ENCODE results near the gene RELN.

RELN gene

DNA sequence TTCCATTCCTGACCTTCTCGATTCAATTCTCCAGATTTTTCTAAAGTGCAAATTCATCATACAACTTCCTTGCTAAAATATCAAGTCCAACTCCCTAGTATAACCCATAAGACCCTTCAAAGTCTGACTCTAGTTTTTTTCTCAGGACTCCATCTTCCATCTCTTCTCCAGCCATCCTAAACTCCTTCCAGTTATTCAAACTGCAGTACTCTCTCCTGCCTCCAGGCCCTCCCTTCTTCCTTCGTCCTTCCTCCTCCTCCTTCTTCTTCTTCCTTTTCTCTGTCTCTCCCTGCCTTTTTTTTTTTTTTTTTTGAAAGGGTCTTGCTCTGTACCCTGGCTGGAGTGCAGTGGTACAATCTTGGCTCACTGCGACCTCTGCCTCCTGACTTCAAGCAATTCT is 111.9 kb downstream of the RELN start:
- H3K9me3 Mint-ChIP-seq, result no peaks in the 10 kb centered on the region
- H3K27ac Mint-ChIP-seq, result no peak overlapping the region
- peaks cover 11% of the 10 kb centered on the region for H3K27me3 Mint-ChIP-seq
- no peak overlapping the region for H3K4me3 Mint-ChIP-seq
- H3K36me3 Mint-ChIP-seq (ENCODE audit: low read depth), result no peaks in the 10 kb centered on the region
- no peaks in the 10 kb centered on the region for H3K4me1 Mint-ChIP-seq (ENCODE audit: low read depth)

GRCh38 chr7:103875718-103876117 is 113.7 kb downstream of the RELN start:
- Mint-ChIP-seq H3K36me3 (ENCODE audit: low read depth) (no peaks in the 10 kb centered on the region), H3K27me3 (no peaks in the 10 kb centered on the region), H3K4me3 (no peak overlapping the region), H3K9me3 (no peaks in the 10 kb centered on the region), H3K4me1 (ENCODE audit: low read depth) (no peaks in the 10 kb centered on the region), H3K27ac (no peak overlapping the region)

GRCh38 chr7:103871473-103871872 is 118.0 kb downstream of the RELN start:
- H3K4me3 Mint-ChIP-seq, result no peak overlapping the region
- H3K9me3 Mint-ChIP-seq, result no peaks in the 10 kb centered on the region
- H3K27ac Mint-ChIP-seq, result no peak overlapping the region
- H3K36me3 Mint-ChIP-seq (ENCODE audit: low read depth), result no peaks in the 10 kb centered on the region
- H3K4me1 Mint-ChIP-seq (ENCODE audit: low read depth), result no peaks in the 10 kb centered on the region
- no peaks in the 10 kb centered on the region for H3K27me3 Mint-ChIP-seq

- H3K27ac Mint-ChIP-seq, result no peak overlapping the region
- no peak overlapping the region for H3K4me3 Mint-ChIP-seq
- H3K4me1 Mint-ChIP-seq (ENCODE audit: low read depth), result no peaks in the 10 kb centered on the region
- no peaks in the 10 kb centered on the region for H3K27me3 Mint-ChIP-seq
- H3K36me3 Mint-ChIP-seq (ENCODE audit: low read depth), result no peaks in the 10 kb centered on the region
- no peaks in the 10 kb centered on the region for H3K9me3 Mint-ChIP-seq
Measured at GRCh38 chr7:103870664-103871063, 118.8 kb downstream of the RELN start.

GRCh38 chr7:103867874-103868273 is 121.6 kb downstream of the RELN start:
- Mint-ChIP-seq H3K36me3 (ENCODE audit: low read depth) (no peaks in the 10 kb centered on the region), H3K27me3 (no peaks in the 10 kb centered on the region), H3K4me3 (no peak overlapping the region)

DNA sequence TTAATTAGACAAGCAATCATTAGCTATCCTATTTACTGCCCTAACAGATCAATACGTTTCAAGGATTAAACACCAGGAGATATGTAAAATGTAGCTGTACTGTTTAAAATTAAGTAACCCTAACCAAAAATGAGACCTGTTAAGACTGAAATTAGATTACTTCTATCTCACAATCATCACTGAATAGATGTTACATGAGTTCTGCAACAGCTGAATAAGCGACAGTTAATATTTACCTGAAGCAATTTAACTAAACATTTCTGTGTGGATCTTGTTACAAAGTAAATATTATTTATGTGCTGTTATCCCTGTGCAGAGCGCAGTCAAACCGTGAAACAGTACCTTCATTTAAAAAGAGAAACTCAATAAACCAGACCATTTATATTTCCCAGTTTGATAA is 122.5 kb downstream of the RELN start:
- Mint-ChIP-seq H3K4me1 (ENCODE audit: low read depth) (no peaks in the 10 kb centered on the region), H3K27me3 (peaks cover 3% of the 10 kb centered on the region), H3K4me3 (no peak overlapping the region), H3K9me3 (no peaks in the 10 kb centered on the region), H3K27ac (no peak overlapping the region), H3K36me3 (ENCODE audit: low read depth) (no peaks in the 10 kb centered on the region)

More at GRCh38 chr7:103867874-103868273, 121.6 kb downstream of the RELN start:
- H3K9me3 Mint-ChIP-seq, result no peaks in the 10 kb centered on the region
- no peak overlapping the region for H3K27ac Mint-ChIP-seq
- H3K4me1 Mint-ChIP-seq (ENCODE audit: low read depth), result no peaks in the 10 kb centered on the region

DNA sequence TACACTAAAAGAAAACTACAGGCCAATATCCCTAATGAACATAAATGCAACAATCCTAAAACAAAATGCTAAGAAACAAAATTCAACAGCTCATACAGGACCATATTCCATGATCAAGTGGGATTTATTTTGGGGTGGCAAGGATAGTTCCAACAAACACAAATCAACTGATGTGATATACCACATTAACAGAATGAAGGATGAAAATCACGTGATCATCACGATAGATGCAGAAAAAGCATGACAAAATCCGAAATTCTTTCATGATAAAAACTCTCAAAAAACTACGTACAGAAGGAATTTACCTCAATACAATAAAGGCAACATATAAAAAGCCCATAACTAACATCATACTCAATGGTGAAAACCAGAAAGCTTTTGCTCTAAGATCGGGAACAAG is 124.0 kb downstream of the RELN start:
- H3K27ac Mint-ChIP-seq, result no peak overlapping the region
- no peaks in the 10 kb centered on the region for H3K36me3 Mint-ChIP-seq (ENCODE audit: low read depth)
- no peaks in the 10 kb centered on the region for H3K4me1 Mint-ChIP-seq (ENCODE audit: low read depth)

DNA sequence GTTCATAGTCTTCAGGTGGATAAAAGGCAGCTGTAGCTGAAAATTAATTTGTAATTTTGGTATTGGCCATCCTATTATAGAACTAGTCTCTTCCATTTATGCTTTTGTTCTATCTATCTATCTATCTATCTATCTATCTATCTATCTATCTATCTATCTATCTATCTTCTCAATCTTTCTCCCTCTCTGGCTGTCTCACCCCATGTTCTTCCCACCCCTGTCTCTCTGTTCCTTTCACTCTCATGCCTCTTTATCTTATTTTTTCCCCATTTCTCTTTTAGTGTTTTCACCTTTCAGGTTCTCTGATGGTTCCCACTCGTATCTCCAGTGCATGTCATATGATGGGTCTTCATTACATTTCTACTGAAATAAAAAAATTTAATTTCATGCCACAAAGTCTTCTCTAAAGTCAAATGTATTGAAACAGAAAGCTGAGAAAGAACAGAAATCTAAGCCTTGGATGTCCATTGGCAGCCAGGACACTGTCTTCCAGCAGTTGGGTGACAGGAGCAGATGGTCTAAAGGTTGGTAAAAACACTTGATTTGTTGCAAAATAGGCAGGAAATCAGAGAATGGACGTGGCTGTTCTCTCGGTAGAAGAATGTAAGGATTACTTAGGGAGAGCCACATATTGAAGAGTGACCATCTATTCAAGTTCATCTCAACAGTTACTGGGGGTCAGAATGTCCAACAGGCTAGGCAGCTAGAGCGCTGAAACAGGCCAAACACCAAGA is 127.0 kb downstream of the RELN start:
- Mint-ChIP-seq H3K9me3 (no peaks in the 10 kb centered on the region), H3K4me3 (no peak overlapping the region), H3K27ac (no peak overlapping the region), H3K36me3 (ENCODE audit: low read depth) (no peaks in the 10 kb centered on the region), H3K27me3 (peaks cover 3% of the 10 kb centered on the region), H3K4me1 (ENCODE audit: low read depth) (no peaks in the 10 kb centered on the region)

More for the DNA sequence above, 124.0 kb downstream of the RELN start:
- H3K4me3 Mint-ChIP-seq, result no peak overlapping the region
- peaks cover 3% of the 10 kb centered on the region for H3K27me3 Mint-ChIP-seq
- no peaks in the 10 kb centered on the region for H3K9me3 Mint-ChIP-seq

GRCh38 chr7:103859709-103860108 is 129.7 kb downstream of the RELN start:
- H3K27ac Mint-ChIP-seq, result no peak overlapping the region
- no peaks in the 10 kb centered on the region for H3K9me3 Mint-ChIP-seq
- H3K4me3 Mint-ChIP-seq, result no peak overlapping the region
- H3K4me1 Mint-ChIP-seq (ENCODE audit: low read depth), result no peaks in the 10 kb centered on the region
- H3K27me3 Mint-ChIP-seq, result peaks cover 3% of the 10 kb centered on the region
- no peaks in the 10 kb centered on the region for H3K36me3 Mint-ChIP-seq (ENCODE audit: low read depth)

GRCh38 chr7:103857435-103857834 is 132.0 kb downstream of the RELN start:
- Mint-ChIP-seq H3K27ac (no peak overlapping the region), H3K4me1 (ENCODE audit: low read depth) (no peaks in the 10 kb centered on the region), H3K9me3 (no peaks in the 10 kb centered on the region), H3K27me3 (peaks cover 2% of the 10 kb centered on the region), H3K36me3 (ENCODE audit: low read depth) (no peaks in the 10 kb centered on the region), H3K4me3 (no peak overlapping the region)

GRCh38 chr7:103856929-103857328 is 132.5 kb downstream of the RELN start:
- Mint-ChIP-seq H3K27ac (no peak overlapping the region), H3K4me3 (no peak overlapping the region), H3K9me3 (no peaks in the 10 kb centered on the region), H3K36me3 (ENCODE audit: low read depth) (no peaks in the 10 kb centered on the region), H3K4me1 (ENCODE audit: low read depth) (no peaks in the 10 kb centered on the region), H3K27me3 (no peaks in the 10 kb centered on the region)

DNA sequence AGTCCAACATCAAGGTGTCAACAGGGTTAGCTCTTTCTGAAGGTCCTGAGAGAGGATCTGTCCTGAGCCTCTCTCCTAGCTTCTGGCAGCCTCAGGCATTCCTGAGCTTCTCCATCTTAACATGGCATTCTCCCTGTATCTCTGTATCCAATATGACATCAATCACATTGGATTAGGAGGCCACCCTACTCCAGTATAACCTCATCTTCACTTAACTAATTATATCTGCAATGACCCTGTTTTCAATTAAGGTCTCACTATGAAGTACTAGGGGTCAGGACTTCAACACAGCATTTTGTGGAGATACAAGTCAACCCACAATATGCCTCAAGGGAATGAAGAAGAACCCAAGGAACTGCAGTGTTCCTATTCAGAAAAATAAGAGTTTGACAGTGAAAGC is 133.8 kb downstream of the RELN start:
- H3K9me3 Mint-ChIP-seq, result peaks cover 11% of the 10 kb centered on the region
- H3K27ac Mint-ChIP-seq, result no peak overlapping the region
- no peaks in the 10 kb centered on the region for H3K27me3 Mint-ChIP-seq
- H3K4me3 Mint-ChIP-seq, result no peak overlapping the region
- no peaks in the 10 kb centered on the region for H3K36me3 Mint-ChIP-seq (ENCODE audit: low read depth)
- H3K4me1 Mint-ChIP-seq (ENCODE audit: low read depth), result no peaks in the 10 kb centered on the region

GRCh38 chr7:103854611-103855010 is 134.8 kb downstream of the RELN start:
- Mint-ChIP-seq H3K36me3 (ENCODE audit: low read depth) (no peaks in the 10 kb centered on the region), H3K4me1 (ENCODE audit: low read depth) (no peaks in the 10 kb centered on the region), H3K27ac (no peak overlapping the region), H3K27me3 (no peaks in the 10 kb centered on the region), H3K4me3 (no peak overlapping the region), H3K9me3 (peaks cover 18% of the 10 kb centered on the region)

DNA sequence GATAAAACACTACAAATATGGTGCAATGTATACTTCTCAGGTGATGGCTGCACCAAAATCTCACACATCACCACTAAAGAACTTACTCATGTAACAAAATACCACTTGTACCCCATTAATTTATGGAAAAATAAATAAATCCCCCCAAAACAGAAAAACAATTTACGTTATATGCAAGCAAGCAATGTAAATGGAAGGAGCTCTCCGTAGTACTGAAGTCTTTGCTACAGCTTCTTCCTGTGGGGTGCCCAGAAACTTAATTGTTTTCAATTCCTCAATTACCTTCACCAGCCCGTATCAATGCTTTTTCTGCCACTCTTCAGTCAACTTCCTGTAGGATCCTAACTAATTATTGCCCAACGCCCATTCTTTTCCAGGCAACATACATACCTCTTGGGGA is 138.1 kb downstream of the RELN start:
- H3K9me3 Mint-ChIP-seq, result peaks cover 18% of the 10 kb centered on the region

GRCh38 chr7:103843689-103844480 is 145.6 kb downstream of the RELN start:
- H3K27ac Mint-ChIP-seq, result no peak overlapping the region

More for the DNA sequence above, 138.1 kb downstream of the RELN start:
- Mint-ChIP-seq H3K4me3 (no peak overlapping the region), H3K27me3 (no peaks in the 10 kb centered on the region), H3K27ac (no peak overlapping the region), H3K36me3 (ENCODE audit: low read depth) (no peaks in the 10 kb centered on the region), H3K4me1 (ENCODE audit: low read depth) (no peaks in the 10 kb centered on the region)

More at GRCh38 chr7:103843689-103844480, 145.6 kb downstream of the RELN start:
- Mint-ChIP-seq H3K4me3 (no peak overlapping the region), H3K4me1 (ENCODE audit: low read depth) (no peaks in the 10 kb centered on the region), H3K27me3 (no peaks in the 10 kb centered on the region), H3K9me3 (no peaks in the 10 kb centered on the region), H3K36me3 (ENCODE audit: low read depth) (no peaks in the 10 kb centered on the region)
